GM19397 (cell line): ENCODE measurements around the gene KIF7.
"Not testable (repeated sequence)": the region's sequence is repeated elsewhere in the genome, so short reads cannot be mapped to it uniquely, and the experiment has no call there.

Source experiments
- ATAC-seq: cut with Tn5 transposase; IDR thresholded peaks from one replicate; pipeline ENCODE4 v1.9.1; 2021; ENCODE audit warnings: mild to moderate bottlenecking, moderate library complexity; ENCODE audit not compliant: unreplicated experiment

KIF7 gene, protein sequence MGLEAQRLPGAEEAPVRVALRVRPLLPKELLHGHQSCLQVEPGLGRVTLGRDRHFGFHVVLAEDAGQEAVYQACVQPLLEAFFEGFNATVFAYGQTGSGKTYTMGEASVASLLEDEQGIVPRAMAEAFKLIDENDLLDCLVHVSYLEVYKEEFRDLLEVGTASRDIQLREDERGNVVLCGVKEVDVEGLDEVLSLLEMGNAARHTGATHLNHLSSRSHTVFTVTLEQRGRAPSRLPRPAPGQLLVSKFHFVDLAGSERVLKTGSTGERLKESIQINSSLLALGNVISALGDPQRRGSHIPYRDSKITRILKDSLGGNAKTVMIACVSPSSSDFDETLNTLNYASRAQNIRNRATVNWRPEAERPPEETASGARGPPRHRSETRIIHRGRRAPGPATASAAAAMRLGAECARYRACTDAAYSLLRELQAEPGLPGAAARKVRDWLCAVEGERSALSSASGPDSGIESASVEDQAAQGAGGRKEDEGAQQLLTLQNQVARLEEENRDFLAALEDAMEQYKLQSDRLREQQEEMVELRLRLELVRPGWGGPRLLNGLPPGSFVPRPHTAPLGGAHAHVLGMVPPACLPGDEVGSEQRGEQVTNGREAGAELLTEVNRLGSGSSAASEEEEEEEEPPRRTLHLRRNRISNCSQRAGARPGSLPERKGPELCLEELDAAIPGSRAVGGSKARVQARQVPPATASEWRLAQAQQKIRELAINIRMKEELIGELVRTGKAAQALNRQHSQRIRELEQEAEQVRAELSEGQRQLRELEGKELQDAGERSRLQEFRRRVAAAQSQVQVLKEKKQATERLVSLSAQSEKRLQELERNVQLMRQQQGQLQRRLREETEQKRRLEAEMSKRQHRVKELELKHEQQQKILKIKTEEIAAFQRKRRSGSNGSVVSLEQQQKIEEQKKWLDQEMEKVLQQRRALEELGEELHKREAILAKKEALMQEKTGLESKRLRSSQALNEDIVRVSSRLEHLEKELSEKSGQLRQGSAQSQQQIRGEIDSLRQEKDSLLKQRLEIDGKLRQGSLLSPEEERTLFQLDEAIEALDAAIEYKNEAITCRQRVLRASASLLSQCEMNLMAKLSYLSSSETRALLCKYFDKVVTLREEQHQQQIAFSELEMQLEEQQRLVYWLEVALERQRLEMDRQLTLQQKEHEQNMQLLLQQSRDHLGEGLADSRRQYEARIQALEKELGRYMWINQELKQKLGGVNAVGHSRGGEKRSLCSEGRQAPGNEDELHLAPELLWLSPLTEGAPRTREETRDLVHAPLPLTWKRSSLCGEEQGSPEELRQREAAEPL (N-terminal part only)

DNA sequence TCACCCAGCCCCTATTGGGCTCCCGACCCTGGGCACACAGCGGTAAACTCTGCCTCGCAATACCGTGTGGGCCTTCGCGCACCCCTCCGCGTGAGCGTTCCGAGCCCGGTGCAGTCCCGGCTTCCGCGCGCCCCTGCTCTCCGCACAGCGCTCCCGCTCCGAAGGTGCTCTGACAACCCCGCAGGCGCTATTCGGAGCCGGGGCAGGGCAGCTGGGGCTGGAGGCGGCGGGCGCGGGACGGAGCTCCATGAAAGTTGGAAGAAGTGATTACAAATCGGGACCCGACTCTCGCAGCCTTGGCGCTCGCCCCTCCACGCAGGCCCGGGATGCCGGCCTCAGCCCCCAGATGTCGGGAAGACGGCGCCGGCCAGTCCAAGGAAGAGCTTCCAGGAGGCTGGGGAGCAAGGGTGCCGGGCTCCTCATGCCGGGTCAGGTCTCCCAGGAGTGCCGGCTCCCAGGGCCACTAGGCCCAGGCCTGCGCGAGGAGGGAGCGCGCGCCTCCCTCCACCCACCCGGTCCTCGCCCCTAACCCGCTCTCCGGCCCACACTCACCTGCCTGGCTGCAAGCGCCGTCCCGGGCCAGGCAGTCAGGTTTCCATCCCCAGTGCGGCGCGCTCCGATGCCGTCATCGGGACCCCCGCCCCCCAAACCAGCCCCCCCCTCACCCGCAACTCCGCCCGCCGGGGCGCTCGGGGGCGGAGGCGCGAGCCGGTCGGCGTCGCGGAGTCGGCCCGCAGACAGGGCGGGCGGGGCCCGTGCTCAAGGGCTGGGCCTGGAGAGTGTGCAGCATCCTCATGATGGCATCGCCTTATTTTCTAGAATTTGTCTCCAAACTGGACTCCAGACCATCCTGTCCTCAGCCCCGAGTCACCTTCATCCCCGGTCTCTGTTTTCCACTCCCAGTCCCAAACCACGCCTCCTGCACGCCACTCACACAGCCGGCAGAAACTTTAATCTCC, at the start of gene KIF7:
KIF7 (minus strand) TSS at position 621 of the 959 bp plus-strand sequence. CDS start 2,537 bp downstream, outside the sequence.
- no peak for ATAC-seq

DNA sequence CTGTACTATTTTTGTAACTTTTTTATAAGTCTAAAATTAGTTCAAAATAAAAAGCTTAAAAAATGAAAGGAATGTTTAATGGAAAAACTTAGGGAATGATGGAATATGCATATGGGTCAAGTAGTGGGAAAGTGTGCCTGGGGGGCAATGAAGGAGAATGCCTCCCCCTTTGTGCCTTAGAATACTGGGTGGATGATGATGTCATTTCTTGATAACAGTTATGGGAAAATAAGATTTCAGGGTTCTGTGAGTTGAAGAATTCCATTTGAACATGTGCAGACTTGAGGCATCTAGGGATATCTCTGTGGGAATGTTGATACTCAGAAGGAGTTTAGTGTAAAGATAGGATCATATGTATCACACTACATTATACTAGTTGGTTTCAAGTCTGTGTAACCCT, 49.1 kb upstream of the KIF7 start:
- ATAC-seq: no peak

DNA sequence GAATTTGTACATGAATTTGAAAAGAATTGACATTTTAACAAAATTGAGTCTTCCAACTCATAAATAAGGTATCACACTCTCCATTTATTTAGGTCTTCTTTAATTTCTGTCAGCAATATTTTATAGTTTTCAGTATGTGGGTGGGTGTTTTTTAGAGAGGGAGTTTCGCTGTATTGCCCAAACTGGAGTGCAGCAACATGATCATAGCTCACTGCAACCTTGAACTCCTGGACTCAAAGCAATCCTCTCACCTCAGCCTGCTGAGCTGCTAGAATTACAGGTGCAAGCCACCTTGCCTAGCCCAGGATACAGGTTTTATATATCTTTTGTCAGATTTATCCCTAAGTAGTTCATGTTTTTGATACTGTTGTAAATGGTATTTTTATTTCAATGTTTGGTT, 39.9 kb upstream of the KIF7 start:
- no peak for ATAC-seq

DNA sequence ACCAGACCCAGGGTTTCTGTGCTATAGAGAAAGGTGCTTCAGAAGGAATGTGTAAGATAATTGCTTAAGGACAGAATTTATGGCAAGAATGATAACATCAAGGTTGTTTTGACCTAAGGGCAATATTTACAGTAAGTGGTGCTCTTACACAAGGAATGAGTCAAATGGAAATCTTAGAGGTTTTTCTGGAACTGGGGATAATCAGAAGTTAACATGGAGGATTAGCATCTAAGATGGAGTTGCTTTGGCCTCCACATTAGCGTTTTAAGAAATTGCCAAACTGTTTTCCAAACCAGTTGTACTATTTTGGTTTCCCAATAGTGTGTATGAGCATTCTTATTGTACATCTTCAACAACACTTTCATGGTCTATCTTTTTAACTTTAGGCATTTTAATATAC, 38.4 kb upstream of the KIF7 start:
- no peak for ATAC-seq

DNA sequence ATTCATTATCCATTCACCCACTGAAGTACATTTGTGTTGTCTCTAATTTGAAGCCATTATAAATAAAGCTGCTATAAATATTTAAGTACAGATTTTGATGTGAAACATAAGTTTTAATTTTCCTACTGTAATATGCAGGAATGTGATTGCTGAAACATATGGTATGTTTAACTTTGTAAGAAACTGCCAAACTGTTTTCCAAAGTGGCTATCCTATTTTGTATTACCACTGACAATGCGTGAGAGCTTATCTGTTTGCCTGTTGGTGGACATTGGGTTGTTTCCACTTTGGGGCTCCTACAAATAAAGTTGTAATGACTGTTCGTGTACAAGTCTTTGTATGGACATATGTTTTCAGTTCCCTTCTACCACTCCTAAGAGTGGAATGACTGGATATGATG, 37.8 kb upstream of the KIF7 start:
- no peak for ATAC-seq

DNA sequence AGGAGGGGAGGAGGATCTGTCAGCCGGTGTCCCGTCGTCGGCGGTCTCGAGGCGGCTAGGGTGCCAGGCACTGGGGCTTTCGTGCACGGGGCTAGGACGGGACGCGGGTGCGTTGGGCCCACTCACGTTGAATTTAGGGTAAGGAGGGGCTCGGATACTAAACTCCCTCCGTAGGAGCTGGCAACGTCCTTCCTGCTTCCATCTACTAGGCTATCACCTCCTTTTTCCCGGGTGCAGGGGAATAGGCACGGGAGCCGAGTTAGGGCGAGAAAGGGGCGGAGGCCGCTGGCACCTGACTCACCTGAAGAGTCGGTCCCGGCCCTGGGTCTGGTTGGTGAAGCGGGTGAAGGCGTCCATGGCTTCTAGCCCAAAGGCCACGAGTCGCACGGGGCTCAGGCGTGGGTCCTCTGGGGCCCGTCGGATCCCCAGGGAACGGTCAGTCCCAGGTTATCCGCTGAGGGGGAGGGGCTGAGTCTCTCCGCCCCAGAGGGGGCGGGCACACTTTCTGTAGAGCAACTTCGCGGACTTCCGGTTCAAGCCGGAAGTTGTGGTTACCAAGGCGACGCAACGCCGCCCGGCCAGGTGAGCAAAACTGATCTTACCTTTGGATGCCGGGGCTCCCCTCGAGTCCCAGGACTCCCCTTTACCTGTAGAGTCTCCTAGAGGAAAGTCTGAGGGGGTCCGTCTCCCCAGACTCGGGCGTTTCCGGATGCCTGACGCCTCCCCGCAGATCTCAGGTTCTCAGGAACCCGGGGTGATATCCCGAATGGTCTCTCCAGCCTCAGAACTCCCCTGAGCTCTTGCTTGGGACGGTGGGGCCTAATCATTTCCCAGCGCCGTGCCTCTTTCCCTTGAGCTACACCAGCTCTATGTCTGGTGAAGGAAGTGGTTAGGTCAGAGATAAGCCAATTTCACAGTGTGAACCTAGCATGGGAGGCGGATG, 35.3 kb upstream of the KIF7 start, which contains the start of the genes PEX11A and WDR93:
PEX11A (minus strand) TSS at position 479 of the 943 bp plus-strand sequence; CDS start at position 357, 122 bp downstream.
WDR93 (plus strand) TSS at position 536 of the 943 bp plus-strand sequence. CDS start 10,936 bp downstream, outside the sequence.
- peak; percentile 95 for ATAC-seq

DNA sequence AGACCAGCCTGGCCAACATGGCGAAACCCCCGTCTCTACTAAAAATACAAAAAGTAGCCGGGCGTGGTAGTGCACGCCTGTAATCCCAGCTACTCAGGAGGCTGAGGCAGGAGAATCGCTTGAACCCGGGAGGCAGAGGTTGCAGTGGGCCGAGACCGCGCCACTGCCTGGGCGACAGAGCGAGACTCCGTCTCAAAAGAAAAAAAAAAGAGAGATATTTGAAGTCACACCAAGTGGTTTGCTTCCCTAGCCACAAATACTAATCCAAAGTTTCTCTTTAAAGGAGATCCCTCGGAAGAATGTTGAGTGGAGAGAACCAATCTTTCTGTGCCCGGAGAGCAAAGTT, 34.6 kb upstream of the KIF7 start:
- not testable (repeated sequence) for ATAC-seq

DNA sequence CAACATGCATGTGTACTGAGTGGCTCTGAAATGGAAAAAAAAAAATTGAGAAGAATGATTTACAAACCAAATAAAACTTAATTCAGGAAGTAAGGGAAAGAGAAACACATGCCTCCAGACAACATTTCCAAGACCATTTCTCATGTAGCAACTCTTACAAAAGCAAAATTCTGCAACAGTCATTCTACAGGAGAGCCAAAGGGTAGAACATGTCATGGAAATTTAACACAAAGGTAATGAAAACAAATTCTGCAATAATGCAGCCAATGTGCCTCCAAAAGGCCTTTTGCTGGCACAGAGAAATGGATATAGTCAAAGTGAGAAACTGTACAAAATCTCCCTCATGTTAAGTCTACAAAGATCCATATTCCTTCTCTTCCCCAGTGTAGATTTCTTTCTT, 31.3 kb upstream of the KIF7 start:
- ATAC-seq: no peak

DNA sequence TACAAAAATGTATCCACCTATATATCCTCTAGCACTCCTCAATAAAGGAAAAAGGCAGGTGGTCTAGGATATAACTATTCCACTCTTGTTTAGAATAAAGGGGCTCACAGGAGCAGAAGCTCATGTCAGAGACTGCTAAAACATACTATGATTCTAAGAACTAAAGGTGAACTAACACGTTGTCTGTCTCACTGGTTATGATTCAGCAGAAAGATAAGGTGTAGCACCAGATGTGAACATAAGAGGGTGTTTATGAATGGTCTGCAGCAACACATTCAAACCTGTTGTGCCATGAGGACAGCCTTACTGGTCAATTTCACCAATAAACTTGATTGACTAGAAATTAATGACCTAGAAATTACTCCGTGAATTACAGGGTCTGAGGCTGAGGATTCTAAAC, 30.7 kb upstream of the KIF7 start:
- no peak for ATAC-seq

DNA sequence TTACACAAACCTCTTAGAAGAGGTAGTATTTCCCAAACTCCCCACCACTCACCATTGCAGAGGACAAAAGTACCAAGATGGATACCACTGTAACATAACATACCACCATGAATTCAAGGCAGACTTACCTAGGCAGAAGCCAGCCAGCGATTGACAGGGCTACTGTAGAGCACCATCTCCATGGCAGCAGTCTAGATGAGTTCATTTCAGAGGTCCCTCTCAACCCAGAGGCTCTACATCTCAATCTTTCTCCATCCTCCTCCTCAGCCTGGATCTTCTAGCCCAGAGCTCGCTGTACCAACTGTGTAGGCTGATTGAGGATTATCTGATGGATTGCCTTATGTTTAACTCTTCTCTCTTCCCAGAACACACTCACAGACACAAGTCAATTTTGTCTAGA, 25.9 kb upstream of the KIF7 start:
- ATAC-seq: no peak

DNA sequence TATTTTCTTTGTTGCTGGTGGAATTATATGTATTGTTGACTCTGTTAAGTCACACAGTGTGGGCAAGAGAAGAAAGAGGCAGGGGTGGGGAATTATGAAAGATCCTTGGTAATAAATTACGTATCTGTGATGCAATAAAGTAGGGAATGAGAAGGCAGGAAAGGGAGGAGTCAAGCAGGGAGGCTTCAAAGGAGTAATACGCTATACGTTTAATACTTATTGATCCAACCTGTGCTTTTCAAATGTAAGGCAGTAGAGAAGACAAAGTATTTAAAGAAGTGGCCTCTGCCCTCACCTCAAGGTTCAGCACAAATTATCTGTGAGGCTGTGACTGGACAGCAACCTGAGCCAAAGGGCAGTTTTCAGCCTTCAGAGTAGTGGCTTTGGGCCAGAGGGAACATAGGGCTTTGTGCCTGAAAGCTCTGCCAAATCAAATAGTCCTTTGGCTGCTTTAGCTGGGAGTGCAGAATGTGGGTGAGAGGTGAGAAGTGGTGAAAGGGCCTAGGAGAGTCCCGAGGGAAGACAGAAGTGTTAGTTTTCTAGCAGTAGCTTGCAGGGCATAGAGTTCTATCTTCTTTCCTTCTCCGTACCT, 25.1 kb upstream of the KIF7 start:
- ATAC-seq: no peak

DNA sequence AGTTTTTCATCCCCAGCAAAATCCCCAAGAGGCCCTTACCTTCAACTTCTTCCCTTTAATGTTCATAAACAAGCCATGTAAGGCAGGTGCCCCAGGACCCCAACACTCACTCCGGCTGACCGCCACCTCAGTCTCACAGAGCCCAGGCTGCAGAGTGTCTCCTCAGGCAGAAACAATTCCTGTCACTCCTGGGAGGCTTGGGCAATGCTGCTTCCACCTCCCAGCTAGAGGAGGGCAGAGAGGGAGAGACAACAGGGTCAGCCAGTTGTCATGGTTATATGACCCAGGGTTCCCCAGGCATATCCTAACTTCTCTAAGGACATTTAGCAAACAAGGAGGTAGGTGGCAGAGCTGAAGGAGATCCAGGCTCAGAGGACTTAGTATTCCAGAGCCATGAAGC, 23.9 kb upstream of the KIF7 start, which contains the start of gene PLIN1:
PLIN1 (minus strand) TSS at position 156 of the 400 bp plus-strand sequence. CDS start 1,878 bp downstream, outside the sequence.
- no peak for ATAC-seq

DNA sequence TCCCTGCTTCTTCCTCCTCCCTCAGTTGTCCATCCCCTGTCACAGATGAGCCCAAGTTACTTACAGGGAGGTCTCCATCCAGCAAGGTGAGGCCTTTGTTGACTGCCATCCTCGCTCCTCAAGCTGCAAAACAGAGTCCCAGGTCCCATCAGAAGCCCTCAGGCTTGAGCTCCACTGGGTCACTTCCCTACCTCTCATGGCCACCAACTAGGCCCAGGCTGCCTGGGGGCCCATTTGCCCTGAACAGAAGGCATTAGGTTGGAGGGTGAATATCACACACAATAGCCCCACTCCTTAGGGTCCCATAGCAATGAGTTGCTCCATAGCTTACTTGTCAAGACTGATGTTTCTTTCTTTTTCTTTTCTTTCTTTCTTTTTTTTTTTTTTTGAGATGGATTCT, 22.1 kb upstream of the KIF7 start:
- ATAC-seq: no peak

DNA sequence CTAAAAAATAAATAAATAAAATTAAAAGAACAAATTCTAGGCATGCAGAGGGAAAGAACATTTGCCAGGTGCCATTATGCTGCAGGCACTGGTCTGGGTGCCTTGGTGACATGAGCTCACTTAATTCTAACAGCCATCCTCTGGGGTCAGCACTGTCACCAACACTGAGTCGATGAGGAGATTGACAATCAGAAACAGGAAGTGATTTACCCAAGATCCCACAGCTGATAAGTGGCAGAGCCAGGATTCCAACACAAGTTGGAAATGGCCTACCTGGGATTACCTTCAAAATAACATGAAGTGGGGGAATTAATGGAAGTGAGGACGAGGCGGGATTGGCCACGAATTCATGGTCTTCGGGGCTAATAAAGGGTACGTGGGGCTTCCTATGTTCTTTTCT, 20.3 kb upstream of the KIF7 start:
- no peak for ATAC-seq

DNA sequence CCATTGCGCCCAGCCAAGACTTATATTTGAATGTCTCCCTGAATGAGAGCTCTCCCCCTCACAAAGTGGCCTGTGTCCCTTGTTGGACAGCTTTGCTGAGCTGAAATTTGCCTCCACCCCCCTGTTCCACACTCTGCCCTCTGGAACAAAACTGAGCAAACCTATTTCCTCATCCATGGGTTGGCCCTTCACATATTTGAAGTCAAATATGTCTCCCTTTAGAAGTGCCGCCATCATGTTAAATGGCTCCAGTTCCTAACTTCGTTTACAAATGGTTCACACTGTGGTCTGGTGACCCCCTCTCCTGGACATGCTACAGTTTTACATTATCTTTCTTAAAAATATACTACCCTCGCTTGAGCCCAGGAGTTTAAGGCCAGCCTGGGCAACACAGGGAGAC, 19.3 kb upstream of the KIF7 start:
- no peak for ATAC-seq

DNA sequence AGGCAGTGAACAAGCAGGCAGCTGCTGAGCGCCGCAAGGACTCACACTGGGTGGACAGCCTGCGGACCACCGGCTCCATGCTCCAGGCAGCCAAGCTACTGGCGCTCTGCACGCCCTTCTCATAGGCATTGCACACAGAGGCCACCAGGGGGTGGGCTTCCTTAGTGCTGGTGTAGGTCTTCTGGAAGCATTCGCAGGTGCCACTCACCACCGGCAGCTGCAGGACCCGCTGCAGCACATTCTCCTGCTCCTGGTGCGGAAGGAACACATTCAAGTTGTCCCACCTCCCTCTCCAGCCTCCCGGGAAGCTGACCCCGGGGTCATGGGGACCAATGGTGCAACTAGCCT, 17.9 kb upstream of the KIF7 start:
- no peak for ATAC-seq

DNA sequence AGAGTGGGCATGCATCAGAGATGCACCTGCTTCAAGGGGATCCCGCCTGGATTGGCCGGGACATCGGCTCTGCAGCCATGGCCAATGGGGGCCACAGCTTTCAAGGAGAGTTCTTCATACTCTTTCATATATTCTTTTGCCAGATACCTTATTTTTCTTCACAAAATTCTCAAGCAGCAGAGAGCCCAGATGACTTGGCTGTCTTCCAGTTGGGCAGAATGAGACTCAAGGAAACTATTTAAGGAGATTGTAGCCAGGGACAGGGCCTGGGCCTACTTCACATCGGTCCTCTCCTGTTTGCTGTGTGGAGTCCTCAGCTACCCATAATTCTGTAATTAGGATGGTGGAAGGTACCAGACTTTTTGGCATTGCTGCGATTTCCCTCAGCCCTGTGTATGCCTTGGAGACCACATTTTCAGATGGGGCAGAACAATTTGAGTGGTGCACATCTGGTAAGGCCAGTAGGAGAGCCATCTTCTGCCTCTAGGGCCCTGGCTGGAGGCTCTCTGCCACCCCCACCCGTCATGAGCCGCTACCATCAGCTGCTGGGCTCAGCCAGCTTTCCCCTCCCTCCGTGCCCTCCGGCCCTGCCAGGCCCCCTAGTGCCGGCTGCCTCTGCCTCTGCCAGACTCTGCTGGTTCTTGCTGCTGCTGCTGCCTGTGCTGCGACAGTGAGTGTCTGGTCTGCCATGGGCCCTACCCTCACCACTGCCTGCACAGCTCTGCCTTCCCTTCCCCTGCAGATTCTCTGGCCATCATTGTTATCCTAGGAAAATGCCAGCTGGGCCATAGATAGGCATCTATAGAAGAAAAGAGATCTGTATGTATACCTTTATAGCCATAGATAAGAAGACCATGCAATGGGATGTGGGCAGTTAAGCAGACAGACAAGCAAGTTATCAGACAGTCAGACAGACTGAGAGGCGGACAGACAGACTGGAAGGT, 17.2 kb upstream of the KIF7 start:
- no peak for ATAC-seq
